GM06990 (cell line): ENCODE results near the gene AHCTF1.

Source experiments
- DNase-seq: peaks from one replicate; pipeline ENCODE4 v3.0.0-alpha.2; 2011; ENCODE audit not compliant: insufficient read length; ENCODE audit errors: extremely low read depth
- H3K27me3 ChIP-seq: replicated peaks from 2 replicates; pipeline ENCODE4 v1.6.0; 2011; ENCODE audit warnings: low read length; ENCODE audit not compliant: control insufficient read depth, insufficient read depth
- H3K36me3 ChIP-seq: 2 replicates; pipeline ENCODE4 v1.5.1; 2011; ENCODE audit warnings: low read length; ENCODE audit not compliant: control insufficient read depth, insufficient read depth
- H3K4me3 ChIP-seq: replicated peaks from 2 replicates; pipeline ENCODE4 v1.5.1; 2011; ENCODE audit warnings: low read depth, mild to moderate bottlenecking, control low read depth, low read length
- CTCF ChIP-seq: IDR thresholded peaks from 2 replicates; pipeline ENCODE4 v1.5.1; 2011; ENCODE audit warnings: low read length, control low read depth, mild to moderate bottlenecking, inconsistent platforms; ENCODE audit not compliant: insufficient read depth, poor library complexity, severe bottlenecking

The AHCTF1 gene

GRCh38 chr1:246803883-246804282 is 127.9 kb downstream of the AHCTF1 start:
- H3K4me3 ChIP-seq = no peak overlapping the region
- no peak for TF ChIP-seq CTCF
- H3K36me3 ChIP-seq = no peaks in the 10 kb centered on the region
- no peak for DNase-seq
- no peaks in the 10 kb centered on the region for H3K27me3 ChIP-seq

GRCh38 chr1:246803373-246803772 is 128.4 kb downstream of the AHCTF1 start:
- Histone ChIP-seq H3K27me3 (no peaks in the 10 kb centered on the region), H3K4me3 (no peak overlapping the region), H3K36me3 (no peaks in the 10 kb centered on the region)
- DNase-seq = no peak
- no peak for TF ChIP-seq CTCF

GRCh38 chr1:246801241-246802020 is 130.3 kb downstream of the AHCTF1 start:
- Histone ChIP-seq H3K4me3 (no peak overlapping the region), H3K27me3 (no peaks in the 10 kb centered on the region), H3K36me3 (no peaks in the 10 kb centered on the region)
- TF ChIP-seq CTCF = no peak
- no peak for DNase-seq

GRCh38 chr1:246800756-246801155 is 131.0 kb downstream of the AHCTF1 start:
- Histone ChIP-seq H3K36me3 (no peaks in the 10 kb centered on the region), H3K4me3 (no peak overlapping the region), H3K27me3 (no peaks in the 10 kb centered on the region)
- no peak for DNase-seq
- no peak for TF ChIP-seq CTCF

- H3K27me3 ChIP-seq = no peaks in the 10 kb centered on the region
- no peak for DNase-seq
- TF ChIP-seq CTCF = no peak
- no peaks in the 10 kb centered on the region for H3K36me3 ChIP-seq
- H3K4me3 ChIP-seq = no peak overlapping the region
These were observed 131.4 kb downstream of the AHCTF1 start for GRCh38 chr1:246800356-246800755.
